HL-60 (cell line): ENCODE results near the gene KCNG2.

ENCODE experiments used
- CTCF ChIP-seq: IDR thresholded peaks from one replicate; pipeline ENCODE4 v1.5.1; 2011; ENCODE audit warnings: low read length, control low read depth, inconsistent platforms; ENCODE audit not compliant: insufficient read depth
- GABPA ChIP-seq: IDR thresholded peaks from 2 replicates; pipeline ENCODE4 v1.6.1; 2012; ENCODE audit warnings: low read depth
- POLR2AphosphoS5 ChIP-seq: IDR thresholded peaks from 2 replicates; pipeline ENCODE4 v1.6.1; 2012; ENCODE audit warnings: low read depth
- REST ChIP-seq: IDR thresholded peaks from 2 replicates; pipeline ENCODE4 v1.6.1; 2012; ENCODE audit warnings: low read depth; ENCODE audit not compliant: insufficient replicate concordance
- SPI1 ChIP-seq: IDR thresholded peaks from 2 replicates; pipeline ENCODE4 v1.6.1; 2012; ENCODE audit warnings: low read depth, mild to moderate bottlenecking, borderline replicate concordance

- no peak for TF ChIP-seq CTCF
- no peak for TF ChIP-seq GABPA
- no peak for TF ChIP-seq POLR2AphosphoS5
- no peak for TF ChIP-seq REST
- TF ChIP-seq SPI1 = no peak
These were observed 27.3 kb upstream of the KCNG2 start for GRCh38 chr18:79770501-79770815.
